Activated CD8-positive, alpha-beta T cell treated with anti-CD3 and anti-CD28 coated beads, Interleukin-2, amount 10 ng/mL, durations not matched to agents 7 days and 5 days (primary cell): Measurements from ENCODE around the gene LFNG. TPM values are rescaled to one million over a fixed set of nuclear protein-coding genes. Genes with fewer than 3 reads are reported as not detected.

Experiments used
- ATAC-seq: fragments of 150-1000 bp; cut with Tn5 transposase; one replicate; pipeline ENCODE4 v1.10.0; 2021; ENCODE audit warnings: moderate library complexity
- CTCF ChIA-PET: fragments of 350-600 bp; sonication (Branson Sonifier 250); formaldehyde crosslinking; loops from one replicate; lab custom pipeline; 2021; ENCODE audit warnings: antibody characterized with exemption; lab: Charles Lee
- POLR2A ChIA-PET: fragments of 350-600 bp; sonication (Branson Sonifier 250); formaldehyde crosslinking; loops from one replicate; lab custom pipeline; 2021; ENCODE audit warnings: antibody characterized with exemption; lab: Charles Lee
- DNase-seq: peaks from one replicate; pipeline ENCODE4 v3.0.0-alpha.2; 2020
- H3K27ac Mint-ChIP-seq: one replicate; pipeline ENCODE4 v1.8.0; 2021; ENCODE audit warnings: mild to moderate bottlenecking, mixed read lengths
- H3K27me3 Mint-ChIP-seq: one replicate; pipeline ENCODE4 v1.8.0; 2021; ENCODE audit warnings: low read depth, mixed read lengths
- H3K36me3 Mint-ChIP-seq: one replicate; pipeline ENCODE4 v1.8.0; 2021; ENCODE audit warnings: low read depth, mixed read lengths
- H3K4me1 Mint-ChIP-seq: one replicate; pipeline ENCODE4 v1.8.0; 2021; ENCODE audit warnings: low read depth, mixed read lengths
- H3K4me3 Mint-ChIP-seq: one replicate; pipeline ENCODE4 v1.8.0; 2021; ENCODE audit warnings: mild to moderate bottlenecking, mixed read lengths
- H3K9me3 Mint-ChIP-seq: one replicate; pipeline ENCODE4 v1.8.0; 2022; ENCODE audit warnings: mixed read lengths; ENCODE audit not compliant: insufficient read depth
- total RNA-seq, 2 experiments: library from RNA; stranded (reverse); gene quantifications; one replicate each; pipeline ENCODE4 v1.2.3, GENCODE V29; 2021

The LFNG gene
- total RNA-seq, 2 experiments from 2014 or later = 134 to 136 TPM

DNA sequence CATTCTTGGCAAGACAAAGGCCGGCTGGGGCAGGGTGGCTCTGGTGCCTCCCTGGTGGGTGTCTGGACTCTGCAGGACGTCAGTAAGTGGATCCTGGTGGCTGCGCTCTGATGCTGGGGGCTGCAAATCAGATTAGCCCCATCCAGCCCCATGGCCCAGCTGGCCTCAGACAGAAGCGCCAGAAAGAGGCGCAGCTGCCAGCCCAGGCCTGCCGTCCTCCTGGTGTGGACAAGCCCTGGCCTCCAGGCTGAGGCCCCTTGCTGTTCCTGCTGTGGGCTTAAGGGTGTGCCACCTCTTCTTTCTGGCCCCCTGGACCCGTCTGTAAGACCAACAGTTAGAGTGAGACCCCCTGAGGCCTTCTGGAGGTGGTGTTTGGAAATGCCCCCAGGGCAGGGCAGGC lies 5.9 kb upstream of the LFNG start:
- peaks cover 61% of the 10 kb centered on the region for H3K4me1 Mint-ChIP-seq
- no peaks in the 10 kb centered on the region for H3K27me3 Mint-ChIP-seq
- H3K27ac Mint-ChIP-seq = no peak overlapping the region

DNA sequence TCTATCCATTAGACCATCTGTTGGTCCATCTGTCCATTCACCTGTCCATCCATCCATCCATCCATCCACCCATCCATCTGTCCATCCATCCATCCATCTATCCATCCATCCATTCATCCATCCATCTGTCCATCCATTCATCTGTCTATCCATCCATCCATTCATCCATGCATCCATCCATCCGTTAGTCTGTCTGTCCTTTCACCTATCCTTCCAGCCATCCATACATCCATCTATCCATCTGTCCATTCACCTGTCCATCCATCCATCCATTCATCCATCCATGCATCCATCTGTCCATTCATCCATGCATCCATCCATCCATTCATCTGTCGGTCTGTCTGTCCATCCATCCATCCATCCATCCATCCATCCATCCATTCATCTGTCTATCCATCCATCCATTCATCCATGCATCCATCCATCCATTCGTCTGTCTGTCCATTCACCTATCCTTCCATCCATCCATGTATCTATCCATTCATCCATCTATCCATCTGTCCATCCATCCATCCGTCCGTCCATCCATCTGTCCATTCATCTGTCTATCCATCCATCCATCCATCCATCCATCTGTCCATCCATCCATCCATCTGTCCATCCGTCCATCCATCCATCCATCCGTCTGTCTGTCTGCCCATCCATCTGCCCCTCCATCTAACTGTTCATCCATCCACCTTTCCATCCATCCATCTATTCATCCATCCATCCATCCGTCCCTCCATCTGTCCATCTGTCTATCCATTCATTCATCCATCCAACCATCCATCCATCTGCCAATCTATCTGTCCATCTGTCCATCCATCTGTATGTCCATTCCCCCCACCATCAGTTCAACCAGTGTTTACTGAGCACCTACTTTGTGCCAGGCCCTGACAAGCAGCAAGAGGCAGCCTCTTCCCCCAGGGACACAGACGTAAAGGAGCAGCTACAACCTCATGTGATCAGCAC lies 4.8 kb upstream of the LFNG start:
- ChIA-PET CTCF (no interaction called here), POLR2A (no interaction called here)
- DNase-seq (no peak), ATAC-seq (no peak)
- no peaks in the 10 kb centered on the region for H3K9me3 Mint-ChIP-seq
- no peak overlapping the region for H3K4me3 Mint-ChIP-seq
- H3K27me3 Mint-ChIP-seq = no peaks in the 10 kb centered on the region
- H3K4me1 Mint-ChIP-seq = peaks cover 54% of the 10 kb centered on the region
- no peak overlapping the region for H3K27ac Mint-ChIP-seq
- H3K36me3 Mint-ChIP-seq = no peaks in the 10 kb centered on the region

More for the DNA sequence above, 5.9 kb upstream of the LFNG start:
- ATAC-seq (no peak), DNase-seq (no peak)
- H3K4me3 Mint-ChIP-seq = no peak overlapping the region
- H3K9me3 Mint-ChIP-seq = no peaks in the 10 kb centered on the region
- no peaks in the 10 kb centered on the region for H3K36me3 Mint-ChIP-seq
- ChIA-PET CTCF (no interaction called here), POLR2A (no interaction called here)

GRCh38 chr7:2515424-2516193 lies 4.0 kb upstream of the LFNG start:
- CTCF ChIA-PET = no interaction called here
- ATAC-seq (no peak), DNase-seq (no peak)
- Mint-ChIP-seq H3K27me3 (no peaks in the 10 kb centered on the region), H3K27ac (no peak overlapping the region), H3K4me3 (no peak overlapping the region), H3K36me3 (peaks cover 5% of the 10 kb centered on the region), H3K4me1 (peaks cover 45% of the 10 kb centered on the region), H3K9me3 (no peaks in the 10 kb centered on the region)
- POLR2A ChIA-PET = no interaction called here

DNA sequence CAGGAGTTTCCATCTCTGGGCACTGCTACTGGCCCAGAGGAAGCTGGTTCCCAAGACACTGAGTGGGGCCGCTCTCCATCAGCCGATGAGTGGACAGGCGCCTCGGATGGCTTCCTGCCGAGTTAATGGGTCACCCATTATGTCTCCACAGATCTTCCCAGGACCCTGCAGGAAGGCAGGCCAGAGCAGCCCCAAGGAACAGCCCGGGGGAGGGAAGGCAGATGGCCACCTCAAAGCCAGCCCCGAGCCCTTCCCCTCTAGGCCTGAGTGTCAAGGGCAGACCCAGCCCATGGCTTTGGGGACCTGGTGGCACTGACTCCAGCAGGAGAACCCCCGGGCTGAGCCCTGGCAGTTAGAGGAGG lies 3.4 kb upstream of the LFNG start:
- Mint-ChIP-seq H3K27me3 (no peaks in the 10 kb centered on the region), H3K36me3 (peaks cover 8% of the 10 kb centered on the region), H3K4me3 (no peak overlapping the region), H3K9me3 (no peaks in the 10 kb centered on the region), H3K27ac (no peak overlapping the region), H3K4me1 (peaks cover 40% of the 10 kb centered on the region)
- CTCF ChIA-PET = no interaction called here
- POLR2A ChIA-PET = no interaction called here
- DNase-seq (no peak), ATAC-seq (no peak)

DNA sequence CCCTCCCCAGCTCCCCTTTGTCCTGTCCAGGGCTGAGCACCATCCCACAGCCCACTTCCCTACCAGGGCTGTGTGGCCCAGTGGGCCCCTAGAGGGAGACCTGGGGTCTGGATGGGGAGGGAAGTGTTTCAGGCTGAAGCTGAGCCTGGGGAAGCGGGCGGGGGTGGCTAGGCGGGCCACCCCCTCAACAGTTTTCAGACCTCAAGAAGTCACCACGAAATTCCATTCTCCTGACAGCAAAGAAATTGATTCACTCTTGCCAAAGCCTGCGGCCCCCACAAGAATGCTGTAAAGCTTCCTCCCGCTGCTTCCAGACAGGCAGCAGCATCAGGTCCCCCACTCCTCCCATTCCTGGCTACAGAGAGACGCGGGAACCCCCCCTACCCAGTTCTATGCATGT lies 2.5 kb upstream of the LFNG start:
- POLR2A ChIA-PET = interaction anchor here (0.9 kb wide), 1 partner anchor 8 kb away, joined by 3 read pairs; no protein-coding TSS in a partner anchor
- peaks cover 16% of the 10 kb centered on the region for H3K36me3 Mint-ChIP-seq
- DNase-seq = no peak
- no peaks in the 10 kb centered on the region for H3K27me3 Mint-ChIP-seq
- peaks cover 31% of the 10 kb centered on the region for H3K4me1 Mint-ChIP-seq
- H3K4me3 Mint-ChIP-seq = no peak overlapping the region
- no peaks in the 10 kb centered on the region for H3K9me3 Mint-ChIP-seq
- CTCF ChIA-PET = no interaction called here
- ATAC-seq = no peak
- no peak overlapping the region for H3K27ac Mint-ChIP-seq

- no peak for DNase-seq
- H3K36me3 Mint-ChIP-seq = peaks cover 24% of the 10 kb centered on the region
- no peaks in the 10 kb centered on the region for H3K9me3 Mint-ChIP-seq
- ChIA-PET POLR2A (interaction anchor here (0.9 kb wide), 1 partner anchor 9 kb away, joined by 3 read pairs; no protein-coding TSS in a partner anchor), CTCF (no interaction called here)
- H3K4me1 Mint-ChIP-seq = peaks cover 26% of the 10 kb centered on the region
- H3K27me3 Mint-ChIP-seq = no peaks in the 10 kb centered on the region
- H3K4me3 Mint-ChIP-seq = peak overlapping the region; percentile 63
- ATAC-seq = no peak
- H3K27ac Mint-ChIP-seq = peak overlapping the region; percentile 26
These were observed 1.7 kb upstream of the LFNG start for GRCh38 chr7:2517678-2518507.

GRCh38 chr7:2518737-2519118 lies 846 bp upstream of the LFNG start:
- no peaks in the 10 kb centered on the region for H3K9me3 Mint-ChIP-seq
- ATAC-seq = no peak
- H3K27me3 Mint-ChIP-seq = no peaks in the 10 kb centered on the region
- H3K27ac Mint-ChIP-seq = peak overlapping the region; percentile 73
- CTCF ChIA-PET = no interaction called here
- H3K4me1 Mint-ChIP-seq = peaks cover 25% of the 10 kb centered on the region
- POLR2A ChIA-PET = interaction anchor here (1.0 to 5.1 kb wide), 2 partner anchors 9 to 41 kb away, joined by 3 to 57 read pairs; no protein-coding TSS in a partner anchor
- peaks cover 29% of the 10 kb centered on the region for H3K36me3 Mint-ChIP-seq
- DNase-seq = no peak
- peak overlapping the region; percentile 76 for H3K4me3 Mint-ChIP-seq

DNA sequence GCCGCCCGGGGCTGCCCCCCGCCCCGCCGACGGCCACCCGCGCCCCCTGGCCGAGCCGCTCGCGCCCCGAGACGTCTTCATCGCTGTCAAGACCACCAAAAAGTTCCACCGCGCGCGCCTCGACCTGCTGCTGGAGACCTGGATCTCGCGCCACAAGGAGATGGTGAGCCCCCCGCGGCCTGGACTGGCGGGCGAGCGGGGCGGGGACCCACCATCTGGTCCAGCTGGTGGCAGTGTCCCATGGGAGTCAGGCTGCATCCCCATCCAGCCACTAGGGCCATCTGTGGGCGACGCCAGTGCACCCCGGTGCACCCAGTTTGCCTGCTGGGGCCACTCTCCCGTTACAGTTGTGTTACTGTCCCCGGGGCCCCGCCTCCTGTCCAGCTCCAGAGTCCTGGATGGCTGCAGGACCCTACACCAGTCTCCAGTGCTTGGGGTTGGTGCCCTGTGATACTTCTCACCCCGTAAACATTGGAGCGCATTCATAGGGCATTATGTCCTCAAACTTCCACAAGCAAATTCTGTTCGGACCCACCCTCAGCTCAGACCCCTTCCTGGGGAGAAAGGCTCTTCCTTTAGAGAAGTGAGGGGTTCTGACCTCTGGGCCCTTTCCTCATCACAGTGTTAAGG lies 672 bp downstream of the LFNG start:
- Mint-ChIP-seq H3K27ac (peak overlapping the region; percentile 87), H3K27me3 (no peaks in the 10 kb centered on the region), H3K9me3 (no peaks in the 10 kb centered on the region), H3K4me1 (peaks cover 30% of the 10 kb centered on the region), H3K36me3 (peaks cover 29% of the 10 kb centered on the region), H3K4me3 (peak overlapping the region; percentile 98)
- ATAC-seq = no peak
- POLR2A ChIA-PET = interaction anchor here (0.8 to 5.1 kb wide), 5 partner anchors 8 to 166 kb away, joined by 4 to 57 read pairs (median 5); partner anchors contain the start of gene BRAT1
- peak; percentile 50 for DNase-seq
- CTCF ChIA-PET = interaction anchor here (0.6 to 1.3 kb wide), 2 partner anchors 47 to 108 kb away, joined by 3 to 4 read pairs; no protein-coding TSS in a partner anchor

DNA sequence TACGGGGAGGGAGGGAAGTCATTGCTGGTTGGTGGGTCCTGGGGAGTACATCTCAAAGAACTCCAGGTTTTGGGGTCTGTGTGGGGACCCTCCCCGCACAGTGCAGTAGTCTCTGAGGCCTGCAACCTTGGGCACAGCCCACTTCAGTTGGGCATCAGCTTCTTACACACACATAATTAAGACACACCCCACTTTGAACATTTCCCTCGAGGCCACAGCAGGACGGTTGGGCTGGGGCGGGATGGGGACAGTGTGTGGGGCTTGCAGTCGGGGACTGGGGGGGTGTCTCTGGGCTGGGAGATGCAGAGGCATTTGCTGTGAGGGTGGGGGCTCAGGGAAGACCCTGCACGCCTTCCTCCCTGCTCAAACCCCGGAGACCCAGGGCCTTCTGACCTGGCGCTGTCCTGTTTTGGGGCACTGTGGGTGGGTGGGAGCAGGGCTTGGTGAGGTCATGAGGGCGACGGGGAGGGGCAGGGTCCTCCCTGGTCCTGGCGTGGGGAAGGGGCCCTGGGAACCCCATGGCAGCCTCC lies 1.3 kb downstream of the LFNG start:
- Mint-ChIP-seq H3K4me3 (peak overlapping the region; percentile 98), H3K9me3 (no peaks in the 10 kb centered on the region), H3K36me3 (peaks cover 33% of the 10 kb centered on the region), H3K4me1 (peaks cover 32% of the 10 kb centered on the region), H3K27me3 (no peaks in the 10 kb centered on the region), H3K27ac (peak overlapping the region; percentile 87)
- ChIA-PET POLR2A (interaction anchor here (0.8 to 5.1 kb wide), 5 partner anchors 8 to 167 kb away, joined by 4 to 57 read pairs (median 5); partner anchors contain the start of gene BRAT1), CTCF (interaction anchor here (0.6 to 1.3 kb wide), 2 partner anchors 46 to 108 kb away, joined by 3 to 4 read pairs; no protein-coding TSS in a partner anchor)
- no peak for ATAC-seq
- no peak for DNase-seq

DNA sequence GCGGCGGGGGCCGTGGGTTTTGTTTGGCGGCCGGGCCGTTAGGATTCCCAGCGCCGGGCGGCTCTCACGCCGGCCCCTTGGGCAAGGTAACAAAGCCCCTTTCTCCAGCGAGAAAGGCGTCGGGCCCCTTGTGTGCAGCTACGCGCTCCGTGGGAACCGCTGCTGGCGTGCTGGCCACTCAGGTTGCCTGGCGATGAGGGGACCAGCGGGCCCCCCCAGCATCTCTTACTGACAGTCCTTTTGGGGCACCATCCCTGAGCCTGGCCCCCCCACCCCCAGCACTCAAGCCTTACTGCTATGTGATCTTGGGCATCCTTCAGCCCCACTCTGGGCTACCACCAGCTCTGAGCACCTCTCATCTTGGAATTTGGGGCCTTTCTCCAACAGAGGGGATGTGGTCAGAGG lies 1.8 kb downstream of the LFNG start:
- peak overlapping the region; percentile 98 for H3K4me3 Mint-ChIP-seq
- ChIA-PET CTCF (interaction anchor here (1.2 to 1.8 kb wide), 3 partner anchors 12 to 115 kb away, joined by 3 read pairs; no protein-coding TSS in a partner anchor), POLR2A (interaction anchor here (1.0 to 5.1 kb wide), 3 partner anchors 9 to 116 kb away, joined by 4 to 57 read pairs (median 13); no protein-coding TSS in a partner anchor)
- H3K27me3 Mint-ChIP-seq = no peaks in the 10 kb centered on the region
- peak overlapping the region; percentile 93 for H3K27ac Mint-ChIP-seq
- H3K36me3 Mint-ChIP-seq = peaks cover 38% of the 10 kb centered on the region
- ATAC-seq (peak; percentile 0), DNase-seq (peak; percentile 57)
- H3K9me3 Mint-ChIP-seq = no peaks in the 10 kb centered on the region
- peaks cover 37% of the 10 kb centered on the region for H3K4me1 Mint-ChIP-seq
